Neural cell (in vitro differentiated cells): Measurements from ENCODE around the gene SLC7A14. TPM values are rescaled to one million over a fixed set of nuclear protein-coding genes. Genes with fewer than 3 reads are reported as not detected.

Experiments
- H2AFZ ChIP-seq: fragments of 200-600, 300-800 bp; sonication (generic), shearing (Covaris generic); 2 replicates; pipeline ENCODE4 v1.6.0; 2014; ENCODE audit warnings: low read depth, mild to moderate bottlenecking, antibody characterized with exemption, low read length, moderate library complexity
- H3F3A ChIP-seq: fragments of 200-600 bp; shearing (Covaris generic); 2 replicates; pipeline ENCODE4 v1.6.1; 2016; ENCODE audit warnings: mild to moderate bottlenecking, moderate library complexity, mixed read lengths, antibody characterized with exemption, low read length; ENCODE audit not compliant: insufficient read depth, poor library complexity, severe bottlenecking
- H3K27ac ChIP-seq: fragments of 200-600, 300-800 bp; sonication (generic), shearing (Covaris generic); 2 replicates; pipeline ENCODE4 v1.5.1; 2014; ENCODE audit warnings: mild to moderate bottlenecking, low read length, moderate library complexity
- H3K27me3 ChIP-seq: fragments of 300-800, 200-600 bp; sonication (generic), shearing (Covaris generic); 2 replicates; pipeline ENCODE4 v1.6.0; 2014; ENCODE audit warnings: mild to moderate bottlenecking, low read depth, low read length, moderate library complexity; ENCODE audit not compliant: insufficient read depth
- H3K36me3 ChIP-seq: fragments of 300-800, 200-600 bp; sonication (generic), shearing (Covaris generic); 2 replicates; pipeline ENCODE4 v1.5.1; 2014; ENCODE audit warnings: mild to moderate bottlenecking, antibody characterized with exemption, low read length, moderate library complexity; ENCODE audit not compliant: insufficient read depth
- H3K4me2 ChIP-seq: fragments of 300-800, 200-600 bp; sonication (generic), shearing (Covaris generic); 2 replicates; pipeline ENCODE4 v1.6.0; 2014; ENCODE audit warnings: mild to moderate bottlenecking, low read length
- H3K4me3 ChIP-seq: fragments of 300-800, 200-600 bp; sonication (generic), shearing (Covaris generic); 2 replicates; pipeline ENCODE4 v1.5.1; 2014; ENCODE audit warnings: mild to moderate bottlenecking, low read length, moderate library complexity
- H3K79me2 ChIP-seq: fragments of 200-600 bp; shearing (Covaris generic); replicated peaks from 2 replicates; pipeline ENCODE4 v1.6.0; 2014; ENCODE audit warnings: mild to moderate bottlenecking, low read length, moderate library complexity; ENCODE audit not compliant: insufficient read depth
- H3K9ac ChIP-seq: fragments of 300-800, 200-600 bp; sonication (generic), shearing (Covaris generic); 2 replicates; pipeline ENCODE4 v1.6.1; 2016; ENCODE audit warnings: mild to moderate bottlenecking, low read length, mixed read lengths
- H3K9me2 ChIP-seq: fragments of 200-600 bp; shearing (Covaris generic); 2 replicates; pipeline ENCODE4 v1.6.1; 2016; ENCODE audit warnings: mild to moderate bottlenecking, low read length, mixed read lengths; ENCODE audit not compliant: insufficient read depth
- H3K9me3 ChIP-seq: fragments of 200-600, 300-800 bp; sonication (generic), shearing (Covaris generic); 2 replicates; pipeline ENCODE4 v1.6.1; 2016; ENCODE audit warnings: mild to moderate bottlenecking, mixed run types, low read length, moderate library complexity, mixed read lengths
- H4K20me1 ChIP-seq: fragments of 200-600 bp; shearing (Covaris generic); 2 replicates; pipeline ENCODE4 v1.6.1; 2016; ENCODE audit warnings: mild to moderate bottlenecking, mixed run types; ENCODE audit not compliant: insufficient read depth
- EP300 ChIP-seq: fragments of 450-650 bp; conservative IDR thresholded peaks from 2 replicates; pipeline ENCODE4 v1.6.1; 2014; ENCODE audit warnings: antibody characterized with exemption, mild to moderate bottlenecking, moderate library complexity; ENCODE audit not compliant: poor library complexity, severe bottlenecking
- EZH2 ChIP-seq: fragments of 200-600, 300-800 bp; shearing (Covaris generic), sonication (generic); IDR thresholded peaks from 2 replicates; pipeline ENCODE4 v1.6.1; 2014; ENCODE audit warnings: antibody characterized with exemption, low read length, borderline replicate concordance, mild to moderate bottlenecking; ENCODE audit not compliant: insufficient read depth, poor library complexity, severe bottlenecking
- MXI1 ChIP-seq: fragments of 450-650 bp; conservative IDR thresholded peaks from 2 replicates; pipeline ENCODE4 v1.6.1; 2014; ENCODE audit warnings: antibody characterized with exemption, mild to moderate bottlenecking; ENCODE audit not compliant: poor library complexity, severe bottlenecking
- POLR2AphosphoS5 ChIP-seq: IDR thresholded peaks from 2 replicates; pipeline ENCODE4 v1.6.1; 2012
- RAD21 ChIP-seq: fragments of 450-650 bp; conservative IDR thresholded peaks from 2 replicates; pipeline ENCODE4 v1.6.1; 2014; ENCODE audit warnings: antibody characterized with exemption, mild to moderate bottlenecking, moderate library complexity
- SMC3 ChIP-seq: fragments of 450-650 bp; conservative IDR thresholded peaks from 2 replicates; pipeline ENCODE4 v1.6.1; 2014; ENCODE audit warnings: antibody characterized with exemption, mild to moderate bottlenecking, moderate library complexity; ENCODE audit not compliant: poor library complexity
- TAF1 ChIP-seq: IDR thresholded peaks from 2 replicates; pipeline ENCODE4 v1.6.1; 2012; ENCODE audit warnings: low read depth
- polyA plus RNA-seq: library from polyadenylated mRNA; depleted of rRNA; stranded (reverse); fragments of >200 nt; gene quantifications from 2 replicates; pipeline ENCODE4 v1.2.3, GENCODE V29; 2014
- TF ChIP-seq, protein P1 (sequence below): fragments of 450-650 bp; IDR thresholded peaks from 2 replicates; pipeline ENCODE4 v1.5.1; 2014; ENCODE audit warnings: antibody characterized with exemption, mild to moderate bottlenecking, moderate library complexity; ENCODE audit not compliant: poor library complexity, severe bottlenecking
- TF ChIP-seq, protein P2 (sequence below): IDR thresholded peaks from 2 replicates; pipeline ENCODE4 v1.6.1; 2012; ENCODE audit warnings: borderline replicate concordance

SLC7A14 gene
- polyA plus RNA-seq, 1 donor from 2014 or later, result 5.1 TPM

DNA sequence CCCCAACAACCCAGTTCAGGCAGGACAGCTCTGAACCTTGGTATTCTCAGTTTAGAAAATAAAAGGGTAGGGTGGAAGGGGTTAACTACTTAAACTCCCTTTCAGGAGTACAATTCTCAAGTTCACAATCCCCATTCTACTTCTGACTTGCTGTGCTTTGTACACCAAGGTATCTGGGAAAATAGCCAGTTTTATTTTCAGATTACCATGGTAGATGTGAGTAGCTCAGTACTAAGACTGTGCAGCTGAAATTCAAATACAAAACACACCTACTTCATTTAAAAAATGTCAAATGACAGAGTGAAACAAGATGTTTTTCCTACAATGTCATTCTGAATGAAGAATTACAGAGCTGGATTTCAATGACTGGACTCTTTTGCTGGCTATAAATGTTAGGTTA, 27.4 kb downstream of the SLC7A14 start:
- H3K9me2 ChIP-seq, result no peaks in the 10 kb centered on the region
- H3K9ac ChIP-seq, result no peak overlapping the region
- H3F3A ChIP-seq, result no peaks in the 10 kb centered on the region
- H3K27me3 ChIP-seq, result no peaks in the 10 kb centered on the region
- no peaks in the 10 kb centered on the region for H4K20me1 ChIP-seq
- no peak overlapping the region for H2AFZ ChIP-seq
- no peaks in the 10 kb centered on the region for H3K36me3 ChIP-seq
- no peak overlapping the region for H3K27ac ChIP-seq
- H3K79me2 ChIP-seq, result no peaks in the 10 kb centered on the region
- no peaks in the 10 kb centered on the region for H3K9me3 ChIP-seq
- TF ChIP-seq, protein P1, sequence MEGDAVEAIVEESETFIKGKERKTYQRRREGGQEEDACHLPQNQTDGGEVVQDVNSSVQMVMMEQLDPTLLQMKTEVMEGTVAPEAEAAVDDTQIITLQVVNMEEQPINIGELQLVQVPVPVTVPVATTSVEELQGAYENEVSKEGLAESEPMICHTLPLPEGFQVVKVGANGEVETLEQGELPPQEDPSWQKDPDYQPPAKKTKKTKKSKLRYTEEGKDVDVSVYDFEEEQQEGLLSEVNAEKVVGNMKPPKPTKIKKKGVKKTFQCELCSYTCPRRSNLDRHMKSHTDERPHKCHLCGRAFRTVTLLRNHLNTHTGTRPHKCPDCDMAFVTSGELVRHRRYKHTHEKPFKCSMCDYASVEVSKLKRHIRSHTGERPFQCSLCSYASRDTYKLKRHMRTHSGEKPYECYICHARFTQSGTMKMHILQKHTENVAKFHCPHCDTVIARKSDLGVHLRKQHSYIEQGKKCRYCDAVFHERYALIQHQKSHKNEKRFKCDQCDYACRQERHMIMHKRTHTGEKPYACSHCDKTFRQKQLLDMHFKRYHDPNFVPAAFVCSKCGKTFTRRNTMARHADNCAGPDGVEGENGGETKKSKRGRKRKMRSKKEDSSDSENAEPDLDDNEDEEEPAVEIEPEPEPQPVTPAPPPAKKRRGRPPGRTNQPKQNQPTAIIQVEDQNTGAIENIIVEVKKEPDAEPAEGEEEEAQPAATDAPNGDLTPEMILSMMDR, result no peak
- TF ChIP-seq RAD21, result no peak
- TF ChIP-seq EP300, result no peak
- no peak for TF ChIP-seq EZH2
- TF ChIP-seq MXI1, result no peak
- TF ChIP-seq POLR2AphosphoS5, result no peak
- no peak for TF ChIP-seq SMC3
- TF ChIP-seq TAF1, result no peak
- TF ChIP-seq, protein P2, sequence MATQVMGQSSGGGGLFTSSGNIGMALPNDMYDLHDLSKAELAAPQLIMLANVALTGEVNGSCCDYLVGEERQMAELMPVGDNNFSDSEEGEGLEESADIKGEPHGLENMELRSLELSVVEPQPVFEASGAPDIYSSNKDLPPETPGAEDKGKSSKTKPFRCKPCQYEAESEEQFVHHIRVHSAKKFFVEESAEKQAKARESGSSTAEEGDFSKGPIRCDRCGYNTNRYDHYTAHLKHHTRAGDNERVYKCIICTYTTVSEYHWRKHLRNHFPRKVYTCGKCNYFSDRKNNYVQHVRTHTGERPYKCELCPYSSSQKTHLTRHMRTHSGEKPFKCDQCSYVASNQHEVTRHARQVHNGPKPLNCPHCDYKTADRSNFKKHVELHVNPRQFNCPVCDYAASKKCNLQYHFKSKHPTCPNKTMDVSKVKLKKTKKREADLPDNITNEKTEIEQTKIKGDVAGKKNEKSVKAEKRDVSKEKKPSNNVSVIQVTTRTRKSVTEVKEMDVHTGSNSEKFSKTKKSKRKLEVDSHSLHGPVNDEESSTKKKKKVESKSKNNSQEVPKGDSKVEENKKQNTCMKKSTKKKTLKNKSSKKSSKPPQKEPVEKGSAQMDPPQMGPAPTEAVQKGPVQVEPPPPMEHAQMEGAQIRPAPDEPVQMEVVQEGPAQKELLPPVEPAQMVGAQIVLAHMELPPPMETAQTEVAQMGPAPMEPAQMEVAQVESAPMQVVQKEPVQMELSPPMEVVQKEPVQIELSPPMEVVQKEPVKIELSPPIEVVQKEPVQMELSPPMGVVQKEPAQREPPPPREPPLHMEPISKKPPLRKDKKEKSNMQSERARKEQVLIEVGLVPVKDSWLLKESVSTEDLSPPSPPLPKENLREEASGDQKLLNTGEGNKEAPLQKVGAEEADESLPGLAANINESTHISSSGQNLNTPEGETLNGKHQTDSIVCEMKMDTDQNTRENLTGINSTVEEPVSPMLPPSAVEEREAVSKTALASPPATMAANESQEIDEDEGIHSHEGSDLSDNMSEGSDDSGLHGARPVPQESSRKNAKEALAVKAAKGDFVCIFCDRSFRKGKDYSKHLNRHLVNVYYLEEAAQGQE, result no peak
- no peak overlapping the region for H3K4me3 ChIP-seq
- H3K4me2 ChIP-seq, result no peak overlapping the region

DNA sequence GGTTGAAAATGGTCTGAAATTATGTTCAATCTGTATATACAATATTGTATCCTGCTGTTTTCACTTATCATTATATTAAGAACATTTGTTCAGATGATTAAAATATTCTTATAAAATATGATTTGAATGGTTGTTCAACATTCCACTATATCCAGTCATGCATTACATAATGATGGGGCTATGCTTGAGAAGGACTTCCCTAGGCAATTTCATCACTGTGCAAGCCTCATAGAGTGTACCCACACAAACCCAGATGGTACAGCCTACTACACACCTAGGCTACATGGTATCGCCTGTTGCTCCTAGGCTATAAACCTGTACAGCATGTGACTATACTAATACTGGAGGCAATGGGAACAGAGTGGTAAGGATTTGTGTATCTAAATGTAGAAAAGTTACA, 30.5 kb downstream of the SLC7A14 start:
- H3K4me2 ChIP-seq, result no peak overlapping the region
- TF ChIP-seq SMC3 (no peak), RAD21 (no peak), MXI1 (no peak), EP300 (no peak), TAF1 (no peak), POLR2AphosphoS5 (no peak), EZH2 (no peak)
- TF ChIP-seq, protein P1, result no peak
- TF ChIP-seq, protein P2, result no peak
- no peaks in the 10 kb centered on the region for H3K9me3 ChIP-seq
- no peaks in the 10 kb centered on the region for H4K20me1 ChIP-seq
- no peaks in the 10 kb centered on the region for H3K27me3 ChIP-seq
- H3K9ac ChIP-seq, result no peak overlapping the region
- H3K9me2 ChIP-seq, result no peaks in the 10 kb centered on the region
- no peaks in the 10 kb centered on the region for H3K79me2 ChIP-seq
- H3K36me3 ChIP-seq, result no peaks in the 10 kb centered on the region
- H2AFZ ChIP-seq, result no peak overlapping the region
- no peaks in the 10 kb centered on the region for H3F3A ChIP-seq
- no peak overlapping the region for H3K27ac ChIP-seq
- H3K4me3 ChIP-seq, result no peak overlapping the region
